Omental fat pad (tissue), 4 donors: Measurements from ENCODE around the gene ANKRD9. TPM values are rescaled to one million over a fixed set of nuclear protein-coding genes. Genes with fewer than 3 reads are reported as not detected.
A peak's percentile ranks its signal among the peaks of the same experiment; 100 is the strongest.

Source experiments
- ATAC-seq: fragments of 150-250 bp; one replicate; pipeline ENCODE4 v1.9.1; 2016; ENCODE audit warnings: mild to moderate bottlenecking, moderate library complexity; ENCODE audit not compliant: low FRiP score
- DNase-seq: peaks from one replicate; pipeline ENCODE4 v3.0.0-alpha.2; 2019; ENCODE audit warnings: low spot score
- total RNA-seq, 4 donors: library from RNA; depleted of rRNA; stranded (reverse); fragments of >200 nt; gene quantifications; one replicate each; pipeline ENCODE4 v1.1.0, GENCODE V29; 2016
- TF ChIP-seq, protein P1 (sequence below), 3 donors: fragments of 450-650 bp; IDR thresholded peaks; one replicate each; pipeline ENCODE4 v1.5.1; 2016 to 2017; ENCODE audit warnings: antibody characterized with exemption in 3 of 3, mild to moderate bottlenecking in 3 of 3, moderate library complexity in 2 of 3

The ANKRD9 gene
- total RNA-seq, 4 donors from 2014 or later = 15.1 to 25.9 (median 23.9) TPM

DNA sequence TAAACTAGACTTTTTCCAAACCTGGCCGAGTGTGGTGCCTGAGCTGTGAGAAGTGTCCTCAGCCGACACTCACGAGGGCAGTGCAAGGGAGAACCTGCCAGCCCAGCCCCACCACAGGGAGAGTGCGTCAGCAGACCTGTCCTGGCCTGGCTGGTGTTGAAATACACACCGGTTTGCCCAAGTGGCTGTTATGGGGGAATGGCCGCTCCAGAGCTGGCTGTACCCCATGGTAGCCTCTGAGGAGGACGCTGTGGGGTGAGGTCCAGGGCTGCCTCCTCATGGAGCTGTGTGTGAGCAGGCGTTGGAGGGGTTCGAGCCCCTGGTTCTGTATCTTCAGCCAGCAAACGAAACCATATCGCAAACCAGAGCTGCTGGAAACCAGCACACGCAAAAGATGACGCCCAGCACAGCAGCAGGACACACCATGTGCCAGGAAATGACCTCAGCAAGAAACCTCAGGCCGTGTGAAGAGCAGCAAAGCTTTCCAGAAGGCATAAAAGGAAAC lies 9.4 kb downstream of the ANKRD9 start:
- peak; percentile 29 for ATAC-seq
- no peak for DNase-seq
- TF ChIP-seq, protein P1, sequence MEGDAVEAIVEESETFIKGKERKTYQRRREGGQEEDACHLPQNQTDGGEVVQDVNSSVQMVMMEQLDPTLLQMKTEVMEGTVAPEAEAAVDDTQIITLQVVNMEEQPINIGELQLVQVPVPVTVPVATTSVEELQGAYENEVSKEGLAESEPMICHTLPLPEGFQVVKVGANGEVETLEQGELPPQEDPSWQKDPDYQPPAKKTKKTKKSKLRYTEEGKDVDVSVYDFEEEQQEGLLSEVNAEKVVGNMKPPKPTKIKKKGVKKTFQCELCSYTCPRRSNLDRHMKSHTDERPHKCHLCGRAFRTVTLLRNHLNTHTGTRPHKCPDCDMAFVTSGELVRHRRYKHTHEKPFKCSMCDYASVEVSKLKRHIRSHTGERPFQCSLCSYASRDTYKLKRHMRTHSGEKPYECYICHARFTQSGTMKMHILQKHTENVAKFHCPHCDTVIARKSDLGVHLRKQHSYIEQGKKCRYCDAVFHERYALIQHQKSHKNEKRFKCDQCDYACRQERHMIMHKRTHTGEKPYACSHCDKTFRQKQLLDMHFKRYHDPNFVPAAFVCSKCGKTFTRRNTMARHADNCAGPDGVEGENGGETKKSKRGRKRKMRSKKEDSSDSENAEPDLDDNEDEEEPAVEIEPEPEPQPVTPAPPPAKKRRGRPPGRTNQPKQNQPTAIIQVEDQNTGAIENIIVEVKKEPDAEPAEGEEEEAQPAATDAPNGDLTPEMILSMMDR (IDR thresholded peaks at IDR 0.05) = no peak

DNA sequence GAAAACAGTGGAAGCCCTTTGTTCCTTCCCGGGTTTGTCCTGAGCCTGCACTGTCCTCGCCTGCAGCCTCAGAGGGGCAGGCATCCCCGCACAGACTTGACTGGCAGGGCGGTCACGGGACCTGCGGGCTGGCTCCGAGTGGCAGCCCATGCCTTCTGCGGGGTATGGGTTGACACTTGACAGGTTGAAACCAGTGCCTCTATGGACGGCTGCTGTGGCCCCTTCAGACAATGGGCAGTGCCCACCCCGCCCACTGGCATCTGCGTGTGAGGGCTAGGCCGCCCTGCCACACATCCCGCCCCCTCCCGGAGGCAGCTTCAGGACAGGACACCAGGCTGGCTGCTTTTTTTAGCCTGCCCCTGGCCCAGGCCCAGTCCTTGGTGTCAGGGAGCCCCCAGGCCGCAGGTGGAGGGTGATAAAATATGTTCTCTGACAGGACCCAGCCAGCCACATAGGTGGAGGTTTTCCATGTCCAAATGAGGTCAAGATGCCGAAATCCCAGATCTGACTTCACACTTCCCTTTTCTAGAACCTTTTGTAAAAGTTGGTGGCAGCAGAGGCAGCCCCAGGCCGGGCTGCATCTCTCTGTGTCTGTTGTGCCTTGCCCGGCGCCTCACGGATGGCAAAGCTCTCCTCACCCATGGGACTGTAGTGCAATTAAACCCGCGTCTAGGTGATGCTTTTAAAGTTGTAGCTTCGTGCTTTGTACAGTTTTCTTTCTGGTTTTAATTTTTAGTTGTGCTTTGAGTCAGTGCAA lies 10.0 kb downstream of the ANKRD9 start:
- TF ChIP-seq, protein P1 (IDR thresholded peaks at IDR 0.05) = no peak
- ATAC-seq = no peak
- no peak for DNase-seq

DNA sequence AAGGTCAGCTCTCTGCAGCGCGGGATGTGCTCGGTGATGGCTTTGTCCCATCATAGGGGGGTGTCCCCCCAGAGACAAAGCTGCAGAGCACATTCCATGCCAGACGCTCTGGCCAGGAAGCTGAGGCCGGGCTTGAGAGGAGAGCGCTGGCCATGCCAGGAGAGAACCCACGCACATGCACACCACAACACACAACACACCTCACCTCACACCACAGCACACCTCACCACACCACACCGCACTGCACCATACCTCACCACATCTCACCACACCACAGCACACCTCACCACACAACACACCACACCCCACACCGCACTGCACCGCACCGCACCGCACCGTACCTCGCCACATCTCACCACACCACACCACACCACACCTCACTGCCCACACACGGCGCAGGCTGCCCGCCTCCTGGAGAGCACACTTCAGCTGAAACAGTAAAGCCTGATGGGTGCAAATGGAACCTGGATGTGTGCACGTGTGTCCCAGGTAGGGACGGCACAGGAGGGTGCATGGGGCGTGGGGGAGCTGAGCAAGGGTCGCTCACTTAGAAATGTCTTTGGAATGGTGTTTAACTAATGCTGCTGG lies 10.8 kb downstream of the ANKRD9 start:
- no peak for DNase-seq
- ATAC-seq = no peak
- TF ChIP-seq, protein P1 (IDR thresholded peaks at IDR 0.05) = no peak

DNA sequence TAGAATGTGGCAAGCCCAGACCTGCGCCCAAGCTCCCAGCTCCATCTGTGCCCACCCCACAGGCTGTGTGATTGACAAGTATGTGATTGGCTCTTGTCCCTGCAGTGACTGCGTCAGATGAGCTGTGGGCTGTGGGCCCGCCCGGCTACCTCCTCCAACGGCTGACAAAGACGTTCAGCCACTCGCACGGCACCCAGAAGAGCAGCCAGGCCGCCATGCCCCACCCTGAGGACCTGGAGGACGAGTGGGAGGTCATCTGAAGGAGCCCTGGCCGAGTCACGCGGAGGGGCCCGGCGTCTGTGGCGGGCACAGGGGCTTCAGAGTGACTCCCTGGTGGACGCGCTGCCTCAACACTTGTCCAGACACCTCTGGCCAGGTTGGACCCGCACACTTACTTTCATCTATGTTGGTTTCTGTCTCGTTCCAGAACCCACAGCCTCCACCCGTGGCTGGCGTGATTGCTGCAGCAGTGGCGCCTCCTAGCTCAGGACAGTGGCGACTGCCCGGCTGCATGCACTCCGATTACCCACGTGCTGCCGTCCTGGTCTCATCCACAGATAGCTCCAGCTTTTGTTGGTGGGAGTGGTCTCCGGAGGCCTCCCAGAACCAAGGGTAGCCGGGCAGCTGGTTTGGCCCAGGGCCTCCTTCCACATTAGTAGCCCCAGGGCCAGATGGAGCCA lies 11.4 kb downstream of the ANKRD9 start:
- TF ChIP-seq, protein P1 (IDR thresholded peaks at IDR 0.05) = no peak
- ATAC-seq (no peak), DNase-seq (no peak)

DNA sequence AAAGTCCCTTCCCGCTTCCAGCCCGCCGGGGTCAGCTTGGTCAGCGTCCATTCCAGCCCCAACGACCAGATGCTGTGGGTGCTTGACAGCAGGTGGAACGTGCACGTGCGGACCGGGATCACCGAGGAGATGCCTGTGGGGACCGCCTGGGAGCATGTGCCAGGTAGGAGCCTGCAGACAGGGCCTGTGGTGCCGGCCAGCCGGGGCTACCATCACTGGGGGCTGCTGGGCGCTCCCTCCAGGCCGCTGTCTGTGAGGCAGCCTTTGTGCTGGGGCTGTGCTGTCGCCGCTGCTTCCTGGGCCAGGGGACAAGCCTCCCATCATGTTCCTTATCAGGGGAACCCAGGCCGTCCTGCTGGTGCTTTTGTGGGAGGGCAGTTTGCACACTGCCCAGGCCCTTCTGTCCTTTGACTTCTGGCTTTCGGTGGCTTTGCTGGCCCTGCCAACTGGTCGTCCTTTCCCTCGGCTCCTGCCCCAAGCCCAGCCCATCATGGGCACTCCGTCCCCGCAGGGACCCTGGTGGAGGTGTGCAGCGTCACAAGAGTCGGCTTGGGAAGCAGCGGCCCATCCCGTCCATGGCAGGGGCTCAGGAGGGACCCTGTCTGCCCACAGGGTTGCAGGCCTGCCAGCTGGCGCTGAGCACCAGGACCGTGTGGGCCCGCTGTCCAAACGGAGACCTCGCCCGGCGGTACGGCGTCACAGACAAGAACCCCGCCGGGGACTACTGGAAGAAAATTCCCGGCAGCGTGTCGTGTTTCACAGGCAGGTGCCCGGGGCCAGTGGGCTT lies 12.4 kb downstream of the ANKRD9 start:
- DNase-seq (no peak), ATAC-seq (no peak)
- TF ChIP-seq, protein P1 (IDR thresholded peaks at IDR 0.05) = no peak

DNA sequence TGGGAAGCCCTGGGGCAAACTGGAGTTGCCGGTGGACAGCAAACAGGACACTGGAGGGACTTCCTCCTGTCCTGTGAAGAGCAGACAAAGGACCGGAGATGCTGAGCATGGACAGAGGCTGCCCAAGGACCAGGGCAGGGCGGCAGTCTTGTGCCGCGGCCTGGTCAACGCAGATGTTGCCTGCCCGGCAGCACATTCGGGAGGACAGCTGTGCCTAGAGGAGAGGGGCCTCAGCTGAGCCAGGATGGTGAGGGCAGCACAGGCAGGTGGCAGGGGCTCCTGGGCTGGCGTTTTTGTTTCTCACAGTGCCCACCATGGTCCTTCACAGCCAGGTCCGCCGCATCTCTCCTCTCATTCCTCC lies 13.3 kb downstream of the ANKRD9 start:
- no peak for ATAC-seq
- TF ChIP-seq, protein P1 (IDR thresholded peaks at IDR 0.05) = no peak
- DNase-seq = no peak
